T-helper 1 cell (primary cell): ENCODE measurements around the gene SOCS4.
A peak's percentile ranks its signal among the peaks of the same experiment; 100 is the strongest.
"Not testable (repeated sequence)": the region's sequence is repeated elsewhere in the genome, so short reads cannot be mapped to it uniquely, and the experiment has no call there.

Experiments used
- DNase-seq, 5 donors: peaks; one replicate each; pipeline ENCODE4 v3.0.0-alpha.2; 2012 to 2020
- total RNA-seq, 4 donors: gene quantifications; one replicate each; lab custom pipeline; 2026; lab: John Stamatoyannopoulos, UW

SOCS4 gene
- total RNA-seq, result 30.5 to 51.3 (median 47.3) reads per million in 4 donors

- peak; percentile 93 to 97 (median 94) for DNase-seq
Observed at GRCh38 chr14:55026793-55027561, at the start of gene SOCS4, which contains the start of gene WDHD1. Gene SOCS4 (plus strand): TSS chr14:55027236. CDS start chr14:55043042, 15,806 bp downstream. Gene WDHD1 (minus strand): TSS chr14:55027099. CDS start chr14:55026787, 312 bp downstream.

GRCh38 chr14:54979039-54979438 is 48.0 kb upstream of the SOCS4 start:
- no peak for DNase-seq

- no peak for DNase-seq
Observed at GRCh38 chr14:54981698-54982097, 45.3 kb upstream of the SOCS4 start.

- no peak for DNase-seq
Observed at GRCh38 chr14:54985156-54985555, 41.9 kb upstream of the SOCS4 start.

- DNase-seq, result no peak
Observed at GRCh38 chr14:55000381-55000780, 26.7 kb upstream of the SOCS4 start.

GRCh38 chr14:55005071-55005470 is 22.0 kb upstream of the SOCS4 start:
- DNase-seq, result no peak

GRCh38 chr14:55015006-55015405 is 12.0 kb upstream of the SOCS4 start:
- no peak for DNase-seq

- no peak for DNase-seq
Observed at GRCh38 chr14:55019968-55020554, 7.0 kb upstream of the SOCS4 start.

GRCh38 chr14:55024365-55024764 is 2.7 kb upstream of the SOCS4 start:
- not testable (repeated sequence) for DNase-seq

- DNase-seq, result no peak
Observed at GRCh38 chr14:55025948-55026347, 1.1 kb upstream of the SOCS4 start.

GRCh38 chr14:55026441-55026792 is 619 bp upstream of the SOCS4 start:
- DNase-seq, result no peak

GRCh38 chr14:55028066-55028465 is 1.0 kb downstream of the SOCS4 start:
- no peak for DNase-seq

- no peak for DNase-seq
Observed at GRCh38 chr14:55028476-55028875, 1.4 kb downstream of the SOCS4 start.

GRCh38 chr14:55031190-55031589 is 4.2 kb downstream of the SOCS4 start:
- DNase-seq, result no peak

GRCh38 chr14:55037995-55038394 is 11.0 kb downstream of the SOCS4 start:
- not testable (repeated sequence) for DNase-seq

- DNase-seq, result no peak
Observed at GRCh38 chr14:55038708-55039107, 11.7 kb downstream of the SOCS4 start.

GRCh38 chr14:55043528-55043927 is 16.5 kb downstream of the SOCS4 start:
- no peak for DNase-seq

GRCh38 chr14:55045087-55045486 is 18.1 kb downstream of the SOCS4 start:
- DNase-seq, result no peak

GRCh38 chr14:55047301-55048053 is 20.4 kb downstream of the SOCS4 start:
- no peak for DNase-seq

GRCh38 chr14:55048900-55049436 is 21.9 kb downstream of the SOCS4 start:
- no peak for DNase-seq

- DNase-seq, result no peak
Observed at GRCh38 chr14:55051165-55051422, 24.1 kb downstream of the SOCS4 start.

- DNase-seq, result peak; percentile 79 to 91 (median 85)
Observed at GRCh38 chr14:55051423-55052268, 24.6 kb downstream of the SOCS4 start, which contains the start of gene MAPK1IP1L. Gene MAPK1IP1L (plus strand): TSS chr14:55051647. CDS start chr14:55061684, 10,037 bp downstream.
